Effector CD4-positive, alpha-beta T cell (primary cell): Measurements from ENCODE around the gene COX6A2. TPM values are rescaled to one million over a fixed set of nuclear protein-coding genes. Genes with fewer than 3 reads are reported as not detected.
A peak's percentile ranks its signal among the peaks of the same experiment; 100 is the strongest.

Experiments used
- DNase-seq: peaks from one replicate; pipeline ENCODE4 v3.0.0-alpha.2; 2020
- total RNA-seq: gene quantifications from one replicate; lab custom pipeline; 2026; lab: John Stamatoyannopoulos, UW

Gene COX6A2
- total RNA-seq = not detected

DNA sequence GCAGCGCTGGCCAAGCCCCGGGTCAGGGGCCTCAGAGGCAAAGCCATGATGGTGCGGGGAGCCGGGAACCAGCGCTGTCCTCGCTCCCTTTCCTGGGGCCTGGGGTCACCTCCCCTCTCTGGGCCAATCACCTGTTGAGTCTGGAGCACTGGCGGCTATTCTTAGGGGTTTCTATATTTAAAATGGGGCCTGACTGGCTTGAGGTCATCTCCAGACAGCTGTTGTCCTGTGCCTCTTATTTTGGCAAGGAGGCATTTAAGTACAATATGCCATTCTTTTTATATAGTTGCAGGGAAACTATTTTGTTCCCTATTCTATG lies at the start of gene COX6A2:
COX6A2 (minus strand) TSS at position 82 of the 319 bp plus-strand sequence; CDS start at position 47, 35 bp downstream.
- DNase-seq = no peak

GRCh38 chr16:31477220-31478216 lies 49.4 kb upstream of the COX6A2 start:
- DNase-seq = no peak

- peak; percentile 77 for DNase-seq
Measured at GRCh38 chr16:31476303-31477219, 48.4 kb upstream of the COX6A2 start.

GRCh38 chr16:31475946-31476302 lies 47.8 kb upstream of the COX6A2 start:
- no peak for DNase-seq

DNA sequence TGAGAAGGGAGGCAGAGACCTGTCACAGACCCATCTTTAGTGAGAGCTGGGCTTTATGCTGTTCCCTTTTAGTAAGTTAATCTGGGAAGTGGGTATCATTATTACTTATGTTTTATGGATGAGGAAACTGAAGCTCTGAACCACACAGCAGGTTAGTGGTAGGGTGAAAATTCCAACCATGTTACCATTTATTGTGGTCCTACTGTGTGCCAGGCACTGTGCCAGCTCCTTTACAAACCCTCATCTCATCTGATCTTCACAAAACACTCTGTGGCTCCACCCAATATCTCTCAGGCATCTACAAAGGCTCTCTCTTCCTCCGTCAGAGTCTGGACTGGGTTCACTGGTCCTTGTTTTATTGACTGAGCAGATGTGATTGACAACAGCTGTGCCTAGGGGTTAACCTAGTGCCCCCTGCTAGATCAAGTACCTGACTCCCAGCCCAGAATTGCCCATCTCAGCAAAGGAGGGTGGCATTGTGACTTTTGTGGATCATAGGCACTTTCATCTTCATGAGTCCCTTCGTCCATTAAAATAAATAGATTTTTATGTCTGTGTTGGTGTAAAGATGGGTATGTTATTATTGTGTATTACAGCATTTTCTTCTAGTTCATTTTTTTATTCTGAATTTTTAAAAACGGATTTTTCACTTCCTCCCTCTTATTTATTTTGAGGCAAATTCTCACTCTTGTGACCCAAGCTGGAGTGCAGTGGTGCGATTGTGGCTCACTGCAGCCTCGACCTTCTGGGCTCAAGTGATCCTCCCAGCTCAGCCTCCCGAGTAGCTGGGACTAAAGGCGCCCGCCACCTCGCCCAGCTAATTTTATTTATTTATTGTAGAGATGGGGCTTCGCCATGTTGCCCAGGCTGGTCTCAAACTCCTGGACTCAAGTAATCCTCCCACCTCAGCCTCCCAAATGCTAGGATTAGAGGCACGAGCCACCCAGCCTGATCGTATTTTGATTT lies 46.9 kb upstream of the COX6A2 start:
- DNase-seq = no peak

- DNase-seq = no peak
Measured at GRCh38 chr16:31474173-31474714, 46.1 kb upstream of the COX6A2 start.

GRCh38 chr16:31473264-31473984 lies 45.3 kb upstream of the COX6A2 start:
- no peak for DNase-seq

- no peak for DNase-seq
Measured at GRCh38 chr16:31472709-31473203, 44.6 kb upstream of the COX6A2 start.

GRCh38 chr16:31471875-31472708 lies 43.9 kb upstream of the COX6A2 start, which contains the start of gene TGFB1I1:
Gene TGFB1I1, plus strand, starts transcription at chr16:31472152. Its CDS starts 37 bp downstream, at chr16:31472189.
- DNase-seq = no peak

DNA sequence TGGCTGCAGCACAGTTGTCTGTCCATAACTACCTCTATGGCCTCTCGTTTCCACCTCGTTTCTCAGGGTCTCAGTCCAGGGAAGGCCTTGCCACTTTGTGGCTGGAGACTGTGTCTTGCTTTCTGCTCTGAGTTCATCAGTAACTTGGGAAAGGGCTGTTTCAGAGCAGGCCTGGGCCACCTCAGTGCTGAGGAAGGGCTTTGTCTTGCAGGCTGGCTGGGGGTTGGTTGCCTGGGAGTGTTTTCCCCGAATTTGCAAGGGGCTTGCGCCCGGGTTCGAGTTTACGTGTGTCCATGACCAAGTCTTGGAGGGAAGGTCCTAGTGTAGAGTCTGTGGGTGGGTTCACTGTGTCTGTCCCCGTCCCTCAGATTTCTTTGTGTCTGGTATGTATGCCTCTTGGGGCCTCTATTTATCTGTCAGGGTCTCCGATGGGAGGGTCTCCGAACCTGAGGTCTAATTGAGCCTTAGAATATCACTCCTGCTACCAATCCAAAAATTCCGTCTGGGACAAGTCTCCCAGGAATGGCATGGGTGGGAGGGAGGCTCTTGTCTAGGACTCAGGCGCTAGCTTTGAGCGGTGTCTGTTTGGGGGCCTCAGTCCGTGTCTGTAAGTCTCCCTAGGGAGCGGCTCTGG lies 43.2 kb upstream of the COX6A2 start:
- DNase-seq = no peak

- DNase-seq = no peak
Measured at GRCh38 chr16:31470615-31471014, 42.5 kb upstream of the COX6A2 start.

DNA sequence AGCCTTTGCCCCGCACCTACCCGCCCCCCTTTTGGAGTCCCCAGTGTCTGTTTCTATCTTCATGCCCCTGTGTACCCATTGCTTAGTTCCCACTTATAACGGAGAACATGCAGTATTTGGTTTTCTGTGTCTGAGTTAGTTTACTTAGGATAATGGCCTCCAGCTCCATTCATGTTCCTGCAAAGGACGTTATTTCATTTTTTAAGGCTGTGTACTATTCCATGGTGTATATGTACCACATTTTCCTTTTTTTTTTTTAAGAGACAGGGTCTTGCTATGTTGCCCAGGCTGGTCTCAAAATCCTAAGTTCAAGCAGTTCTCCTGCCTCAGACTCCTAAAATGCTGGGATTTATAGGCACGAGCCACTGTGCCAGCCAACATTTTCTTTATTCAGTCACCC lies 39.7 kb upstream of the COX6A2 start:
- no peak for DNase-seq

- DNase-seq = no peak
Measured at GRCh38 chr16:31467151-31467773, 39.1 kb upstream of the COX6A2 start.

GRCh38 chr16:31466381-31466841 lies 38.3 kb upstream of the COX6A2 start:
- no peak for DNase-seq

DNA sequence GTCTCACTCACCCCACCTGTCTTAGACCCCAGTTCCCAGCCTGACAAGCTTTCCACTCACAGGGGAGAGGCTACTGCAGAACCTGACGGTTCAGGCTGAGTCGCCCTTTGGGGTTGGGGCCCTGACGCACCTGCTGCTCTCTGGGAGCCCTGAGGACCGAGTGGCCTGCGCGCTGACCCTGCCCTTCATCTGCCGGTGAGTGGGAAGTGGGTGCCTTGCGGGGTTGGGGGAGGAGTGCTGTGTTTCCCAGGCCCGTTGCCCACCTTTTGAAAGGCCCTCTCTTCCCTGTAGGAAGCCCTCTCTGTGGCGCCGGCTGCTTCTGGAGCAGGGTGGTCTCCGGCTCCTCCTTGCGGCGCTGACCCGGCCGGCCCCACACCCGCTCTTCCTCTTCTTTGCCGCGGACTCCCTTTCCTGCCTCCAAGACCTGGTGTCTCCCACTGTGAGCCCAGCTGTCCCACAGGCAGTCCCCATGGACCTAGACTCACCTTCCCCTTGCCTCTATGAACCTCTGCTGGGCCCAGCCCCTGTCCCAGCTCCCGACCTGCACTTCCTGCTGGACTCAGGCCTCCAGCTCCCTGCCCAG lies 37.7 kb upstream of the COX6A2 start:
- DNase-seq = no peak

DNA sequence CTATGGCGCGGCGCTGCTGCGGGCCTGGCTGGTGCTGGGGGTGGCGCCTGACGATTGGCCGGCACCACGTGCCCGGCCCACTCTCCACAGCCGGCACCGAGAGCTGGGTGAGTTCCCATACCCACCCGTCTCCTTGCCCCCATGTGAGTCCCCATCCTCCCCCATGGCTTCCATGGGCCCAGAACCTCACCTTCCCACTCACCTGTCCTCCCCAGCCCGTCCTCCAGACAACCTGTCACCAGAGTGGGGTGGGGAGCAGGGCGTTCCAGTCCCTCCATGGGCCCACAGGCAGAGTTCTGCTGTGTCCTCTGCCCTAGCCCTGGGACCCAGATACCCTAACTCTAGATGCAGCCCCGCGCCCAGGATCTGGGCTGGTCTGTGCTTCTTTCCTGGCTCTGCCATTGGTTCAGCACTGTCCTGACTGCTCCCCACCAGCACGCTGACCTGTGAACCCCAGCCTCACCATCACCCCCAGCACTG lies 36.7 kb upstream of the COX6A2 start:
- DNase-seq = no peak

DNA sequence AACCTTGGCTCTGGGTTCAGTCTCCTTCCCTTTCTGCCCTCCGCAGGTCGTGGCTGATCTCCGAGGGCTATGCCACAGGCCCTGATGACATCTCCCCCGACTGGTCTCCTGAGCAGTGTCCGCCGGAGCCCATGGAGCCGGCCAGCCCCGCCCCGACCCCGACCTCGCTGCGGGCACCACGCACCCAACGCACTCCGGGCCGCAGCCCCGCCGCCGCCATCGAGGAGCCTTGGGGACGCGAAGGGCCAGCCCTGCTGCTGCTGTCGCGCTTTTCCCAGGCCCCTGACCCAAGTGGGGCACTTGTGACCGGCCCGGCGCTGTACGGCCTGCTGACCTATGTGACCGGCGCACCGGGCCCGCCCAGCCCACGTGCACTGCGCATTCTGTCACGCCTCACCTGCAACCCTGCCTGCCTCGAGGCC lies 36.2 kb upstream of the COX6A2 start:
- DNase-seq = no peak
